ENCODE measurements around the gene ANKRD27. TPM values are rescaled to one million over a fixed set of nuclear protein-coding genes. Genes with fewer than 3 reads are reported as not detected.

ANKRD27 gene
- total RNA-seq, 4 donors from 2014 or later, result 19.5 to 29.2 (median 21.5) TPM

GRCh38 chr19:32566246-32566830 is 108.6 kb downstream of the ANKRD27 start:
- intact Hi-C loops (cut with DNase I), result no loop called here

GRCh38 chr19:32563761-32564160 is 111.2 kb downstream of the ANKRD27 start:
- intact Hi-C loops (cut with DNase I), result no loop called here
- Histone ChIP-seq H3K27ac (no peak overlapping the region), H3K27me3 (peaks cover 0 to 8% (median 0%) of the 10 kb centered on the region in 4 donors), H3K36me3 (no peaks in the 10 kb centered on the region), H3K9me3 (no peaks in the 10 kb centered on the region), H3K4me3 (no peak overlapping the region), H3K4me1 (no peaks in the 10 kb centered on the region)
- DNase-seq, result no peak
- 81 to 89% methylated on average over 9 of the region's 9 CpGs for WGBS, 2 donors
- TF ChIP-seq CTCF (IDR thresholded peaks at IDR 0.05) (no peak), POLR2A (IDR thresholded peaks at IDR 0.05) (no peak)

More at GRCh38 chr19:32566246-32566830, 108.6 kb downstream of the ANKRD27 start:
- 57 to 74% methylated on average over 5 of the region's 5 CpGs for WGBS, 2 donors
- Histone ChIP-seq H3K27ac (no peak overlapping the region), H3K4me1 (peaks cover 0 to 6% (median 0%) of the 10 kb centered on the region in 3 donors), H3K4me3 (no peak overlapping the region), H3K9me3 (no peaks in the 10 kb centered on the region), H3K36me3 (no peaks in the 10 kb centered on the region), H3K27me3 (peaks cover 0 to 28% (median 0%) of the 10 kb centered on the region in 4 donors)
- DNase-seq, result no peak
- TF ChIP-seq POLR2A (IDR thresholded peaks at IDR 0.05), result no peak

- H3K27ac ChIP-seq, result no peak overlapping the region
- H3K4me3 ChIP-seq, result no peak overlapping the region
- 53 to 69% methylated on average over 10 of the region's 10 CpGs for WGBS, 2 donors
- H3K9me3 ChIP-seq, result no peaks in the 10 kb centered on the region
- peaks cover 0 to 10% (median 0%) of the 10 kb centered on the region in 4 donors for H3K27me3 ChIP-seq
- H3K4me1 ChIP-seq, result no peaks in the 10 kb centered on the region
- no peak for DNase-seq
- no peaks in the 10 kb centered on the region for H3K36me3 ChIP-seq
- no peak for TF ChIP-seq POLR2A (IDR thresholded peaks at IDR 0.05)
- TF ChIP-seq CTCF (IDR thresholded peaks at IDR 0.05), result no peak
- intact Hi-C loops (cut with DNase I), result no loop called here
Observed at GRCh38 chr19:32558607-32559228, 116.3 kb downstream of the ANKRD27 start.

- Histone ChIP-seq H3K4me3 (no peak overlapping the region), H3K4me1 (no peaks in the 10 kb centered on the region), H3K27me3 (peaks cover 0 to 10% (median 0%) of the 10 kb centered on the region in 4 donors), H3K36me3 (no peaks in the 10 kb centered on the region), H3K27ac (no peak overlapping the region), H3K9me3 (no peaks in the 10 kb centered on the region)
- 79 to 96% methylated on average over 1 of the region's 1 CpG for WGBS, 2 donors
- intact Hi-C loops (cut with DNase I), result no loop called here
- no peak for DNase-seq
- TF ChIP-seq POLR2A (IDR thresholded peaks at IDR 0.05) (no peak), CTCF (IDR thresholded peaks at IDR 0.05) (no peak)
Observed at GRCh38 chr19:32555786-32556185, 119.2 kb downstream of the ANKRD27 start.

GRCh38 chr19:32550666-32551065 is 124.3 kb downstream of the ANKRD27 start:
- 46 to 47% methylated on average over 5 of the region's 5 CpGs for WGBS, 2 donors
- H3K27ac ChIP-seq, result no peak overlapping the region
- intact Hi-C loops (cut with DNase I), result no loop called here

More at GRCh38 chr19:32550666-32551065, 124.3 kb downstream of the ANKRD27 start:
- H3K36me3 ChIP-seq, result no peaks in the 10 kb centered on the region
- TF ChIP-seq POLR2A (IDR thresholded peaks at IDR 0.05) (no peak), CTCF (IDR thresholded peaks at IDR 0.05) (no peak)
- no peak for DNase-seq
- no peaks in the 10 kb centered on the region for H3K27me3 ChIP-seq
- no peaks in the 10 kb centered on the region for H3K4me1 ChIP-seq
- no peaks in the 10 kb centered on the region for H3K9me3 ChIP-seq
- H3K4me3 ChIP-seq, result no peak overlapping the region

Small RNA genes within 50 kb of the gene (small RNA-seq; reads per million reads assigned to genes)
- 0 reads per million in 4 donors for gene RN7SL789P
- 0 to 0.14 (median 0.08) reads per million in 4 donors for gene SNORA68B

Other genes starting within 250 kb of the ANKRD27 start
- gene PDCD5, start 94.0 kb downstream of the ANKRD27 start, total RNA-seq, result 100 to 1,000 TPM in 3 of 4 donors, 10 to 100 TPM in 1; 97.3 to 127 (median 110) TPM
- 1 to 10 TPM in 1 of 4 donors, under 1 TPM in 3; 0.09 to 2.0 (median 0.23) TPM for gene RGS9BP, start 668 bp upstream of the ANKRD27 start, total RNA-seq
- 10 to 100 TPM; 13.3 to 20.8 (median 14.1) TPM for gene NUDT19, start 16.6 kb upstream of the ANKRD27 start, total RNA-seq
- 1 to 10 TPM in 1 of 4 donors, under 1 TPM in 2, not detected in 1; 0.18 to 1.7 (median 0.42) TPM for gene TDRD12, start 44.6 kb upstream of the ANKRD27 start, total RNA-seq
- under 1 TPM in 1 of 4 donors, not detected in 3; 0.19 TPM for gene SLC7A9, start 194.6 kb upstream of the ANKRD27 start, total RNA-seq

Data from esophagus squamous epithelium (tissue), 5 donors.